Measurements from ENCODE around the gene COG5.

- TF ChIP-seq, protein P1, sequence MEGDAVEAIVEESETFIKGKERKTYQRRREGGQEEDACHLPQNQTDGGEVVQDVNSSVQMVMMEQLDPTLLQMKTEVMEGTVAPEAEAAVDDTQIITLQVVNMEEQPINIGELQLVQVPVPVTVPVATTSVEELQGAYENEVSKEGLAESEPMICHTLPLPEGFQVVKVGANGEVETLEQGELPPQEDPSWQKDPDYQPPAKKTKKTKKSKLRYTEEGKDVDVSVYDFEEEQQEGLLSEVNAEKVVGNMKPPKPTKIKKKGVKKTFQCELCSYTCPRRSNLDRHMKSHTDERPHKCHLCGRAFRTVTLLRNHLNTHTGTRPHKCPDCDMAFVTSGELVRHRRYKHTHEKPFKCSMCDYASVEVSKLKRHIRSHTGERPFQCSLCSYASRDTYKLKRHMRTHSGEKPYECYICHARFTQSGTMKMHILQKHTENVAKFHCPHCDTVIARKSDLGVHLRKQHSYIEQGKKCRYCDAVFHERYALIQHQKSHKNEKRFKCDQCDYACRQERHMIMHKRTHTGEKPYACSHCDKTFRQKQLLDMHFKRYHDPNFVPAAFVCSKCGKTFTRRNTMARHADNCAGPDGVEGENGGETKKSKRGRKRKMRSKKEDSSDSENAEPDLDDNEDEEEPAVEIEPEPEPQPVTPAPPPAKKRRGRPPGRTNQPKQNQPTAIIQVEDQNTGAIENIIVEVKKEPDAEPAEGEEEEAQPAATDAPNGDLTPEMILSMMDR (conservative IDR thresholded peaks at IDR 0.05; ENCODE audit: low read depth, low read length): no peak
- no peak for TF ChIP-seq CEBPB (IDR thresholded peaks at IDR 0.05; ENCODE audit: low read depth, low read length)
- TF ChIP-seq POLR2A (IDR thresholded peaks at IDR 0.05; ENCODE audit: low read depth, low read length): no peak
- no peak for TF ChIP-seq CHD1 (IDR thresholded peaks at IDR 0.05; ENCODE audit: low read depth, low read length)
- no peak for TF ChIP-seq ELK1 (IDR thresholded peaks at IDR 0.05; ENCODE audit: borderline replicate concordance, low read depth, low read length)
- TF ChIP-seq MXI1 (IDR thresholded peaks at IDR 0.05; ENCODE audit: borderline replicate concordance, low read depth, low read length): no peak
- TF ChIP-seq, protein P2, sequence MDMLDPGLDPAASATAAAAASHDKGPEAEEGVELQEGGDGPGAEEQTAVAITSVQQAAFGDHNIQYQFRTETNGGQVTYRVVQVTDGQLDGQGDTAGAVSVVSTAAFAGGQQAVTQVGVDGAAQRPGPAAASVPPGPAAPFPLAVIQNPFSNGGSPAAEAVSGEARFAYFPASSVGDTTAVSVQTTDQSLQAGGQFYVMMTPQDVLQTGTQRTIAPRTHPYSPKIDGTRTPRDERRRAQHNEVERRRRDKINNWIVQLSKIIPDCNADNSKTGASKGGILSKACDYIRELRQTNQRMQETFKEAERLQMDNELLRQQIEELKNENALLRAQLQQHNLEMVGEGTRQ (IDR thresholded peaks at IDR 0.05; ENCODE audit: low read depth, low read length): no peak
- no peak for TF ChIP-seq RAD21 (IDR thresholded peaks at IDR 0.05; ENCODE audit: low read length)
- no peak for TF ChIP-seq BHLHE40 (IDR thresholded peaks at IDR 0.05; ENCODE audit: low read depth, low read length)
- no peak for TF ChIP-seq MAZ (IDR thresholded peaks at IDR 0.05; ENCODE audit: borderline replicate concordance, low read depth, low read length)
- no peak for TF ChIP-seq SMC3 (IDR thresholded peaks at IDR 0.05; ENCODE audit: low read depth, low read length)
- TF ChIP-seq NFE2L2 (IDR thresholded peaks at IDR 0.05; ENCODE audit: low read depth, low read length): no peak
Measured at GRCh38 chr7:107291434-107291833, 272.3 kb downstream of the COG5 start.

Data from IMR-90 (cell line).